Astrocyte (in vitro differentiated cells and primary cell): ENCODE results near the gene RAB11FIP4. TPM values are rescaled to one million over a fixed set of nuclear protein-coding genes. Genes with fewer than 3 reads are reported as not detected.

Experiments
- DNase-seq: peaks from one replicate; pipeline ENCODE4 v3.0.0-alpha.2; 2010; ENCODE audit warnings: low read depth
- FAIRE-seq: peaks from 2 replicates; lab custom pipeline; 2011; peaks lifted over from hg19 to GRCh38; lab: Jason Lieb, UNC
- H2AFZ ChIP-seq: 2 replicates; pipeline ENCODE4 v1.6.0; 2012; ENCODE audit warnings: low read depth, low read length, inconsistent platforms
- H3K27ac ChIP-seq: 2 replicates; pipeline ENCODE4 v1.5.1; 2011; ENCODE audit warnings: low read depth, low read length, inconsistent platforms
- H3K27me3 ChIP-seq: 2 replicates; pipeline ENCODE4 v1.6.0; 2011; ENCODE audit warnings: low read length, inconsistent platforms; ENCODE audit not compliant: insufficient read depth
- H3K36me3 ChIP-seq: 2 replicates; pipeline ENCODE4 v1.5.1; 2011; ENCODE audit warnings: low read length, inconsistent platforms; ENCODE audit not compliant: insufficient read depth
- H3K4me1 ChIP-seq: 2 replicates; pipeline ENCODE4 v1.5.1; 2011; ENCODE audit warnings: low read length, inconsistent platforms; ENCODE audit not compliant: insufficient read depth
- H3K4me2 ChIP-seq: 2 replicates; pipeline ENCODE4 v1.6.0; 2012; ENCODE audit warnings: low read length, inconsistent platforms
- H3K4me3 ChIP-seq: 2 replicates; pipeline ENCODE4 v1.5.1; 2011; ENCODE audit warnings: low read depth, mild to moderate bottlenecking, low read length, inconsistent platforms; ENCODE audit not compliant: insufficient read depth
- H3K79me2 ChIP-seq: 2 replicates; pipeline ENCODE4 v1.6.0; 2012; ENCODE audit warnings: mild to moderate bottlenecking, low read length, inconsistent platforms; ENCODE audit not compliant: insufficient read depth
- H3K9ac ChIP-seq: 2 replicates; pipeline ENCODE4 v1.6.0; 2012; ENCODE audit warnings: mild to moderate bottlenecking, low read length, inconsistent platforms
- H3K9me3 ChIP-seq: 2 replicates; pipeline ENCODE4 v1.5.1; 2012; ENCODE audit warnings: low read depth, mild to moderate bottlenecking, low read length, inconsistent platforms; ENCODE audit not compliant: insufficient read depth
- H4K20me1 ChIP-seq: 2 replicates; pipeline ENCODE4 v1.6.0; 2012; ENCODE audit warnings: low read length, inconsistent platforms; ENCODE audit not compliant: insufficient read depth
- H3K27ac Mint-ChIP-seq: one replicate; pipeline ENCODE4 v1.8.0; 2021; ENCODE audit warnings: mild to moderate bottlenecking, mixed read lengths; ENCODE audit not compliant: unreplicated experiment
- H3K27me3 Mint-ChIP-seq: one replicate; pipeline ENCODE4 v1.8.0; 2021; ENCODE audit warnings: low read depth, mixed read lengths; ENCODE audit not compliant: unreplicated experiment
- H3K36me3 Mint-ChIP-seq: one replicate; pipeline ENCODE4 v1.8.0; 2021; ENCODE audit warnings: low read depth, mixed read lengths; ENCODE audit not compliant: unreplicated experiment
- H3K4me1 Mint-ChIP-seq: one replicate; pipeline ENCODE4 v1.8.0; 2021; ENCODE audit warnings: low read depth, mixed read lengths; ENCODE audit not compliant: unreplicated experiment
- H3K4me3 Mint-ChIP-seq: one replicate; pipeline ENCODE4 v1.8.0; 2021; ENCODE audit warnings: mild to moderate bottlenecking, moderate library complexity, mixed read lengths; ENCODE audit not compliant: unreplicated experiment
- H3K9me3 Mint-ChIP-seq: one replicate; pipeline ENCODE4 v1.8.0; 2021; ENCODE audit warnings: mild to moderate bottlenecking, mixed read lengths; ENCODE audit not compliant: unreplicated experiment
- CTCF ChIP-seq: IDR thresholded peaks from 2 replicates; pipeline ENCODE4 v1.5.1; 2011; ENCODE audit warnings: low read depth, mild to moderate bottlenecking, inconsistent platforms, low read length, moderate library complexity; ENCODE audit not compliant: insufficient read depth
- EZH2 ChIP-seq: IDR thresholded peaks from 2 replicates; pipeline ENCODE4 v1.6.1; 2012; ENCODE audit warnings: mild to moderate bottlenecking, low read length, inconsistent platforms; ENCODE audit not compliant: insufficient read depth
- total RNA-seq: library from RNA; stranded (reverse); gene quantifications from 2 replicates; pipeline ENCODE4 v1.2.1, GENCODE V29; 2021

The RAB11FIP4 gene
- total RNA-seq, 1 donor from 2014 or later, result 4.4 TPM

- Mint-ChIP-seq H3K36me3 (peaks cover 1% of the 10 kb centered on the region), H3K4me3 (no peak overlapping the region), H3K4me1 (no peaks in the 10 kb centered on the region), H3K9me3 (no peaks in the 10 kb centered on the region), H3K27ac (no peak overlapping the region), H3K27me3 (peaks cover 57% of the 10 kb centered on the region)
- H3K9me3 ChIP-seq, result no peaks in the 10 kb centered on the region
- no peak overlapping the region for H3K4me3 ChIP-seq
- H2AFZ ChIP-seq, result no peak overlapping the region
- peaks cover 8% of the 10 kb centered on the region for H3K27me3 ChIP-seq
- H3K36me3 ChIP-seq, result no peaks in the 10 kb centered on the region
- H3K9ac ChIP-seq, result no peak overlapping the region
- no peak overlapping the region for H3K27ac ChIP-seq
- DNase-seq (no peak), FAIRE-seq (no peak)
- TF ChIP-seq EZH2, result no peak
- no peak for TF ChIP-seq CTCF
- H3K4me1 ChIP-seq, result no peaks in the 10 kb centered on the region
- no peak overlapping the region for H3K4me2 ChIP-seq
- H3K79me2 ChIP-seq, result no peaks in the 10 kb centered on the region
- H4K20me1 ChIP-seq, result no peaks in the 10 kb centered on the region
Measured at GRCh38 chr17:31472137-31472536, 80.7 kb downstream of the RAB11FIP4 start.

GRCh38 chr17:31475378-31476162 is 84.1 kb downstream of the RAB11FIP4 start:
- DNase-seq (no peak), FAIRE-seq (no peak)
- Mint-ChIP-seq H3K36me3 (peaks cover 1% of the 10 kb centered on the region), H3K4me1 (no peaks in the 10 kb centered on the region), H3K27me3 (peaks cover 59% of the 10 kb centered on the region), H3K9me3 (no peaks in the 10 kb centered on the region), H3K4me3 (no peak overlapping the region), H3K27ac (no peak overlapping the region)
- Histone ChIP-seq H2AFZ (no peak overlapping the region), H3K9me3 (no peaks in the 10 kb centered on the region), H3K27ac (no peak overlapping the region), H3K36me3 (no peaks in the 10 kb centered on the region), H3K4me1 (no peaks in the 10 kb centered on the region), H4K20me1 (no peaks in the 10 kb centered on the region), H3K4me3 (no peak overlapping the region), H3K4me2 (no peak overlapping the region), H3K9ac (no peak overlapping the region), H3K79me2 (no peaks in the 10 kb centered on the region), H3K27me3 (peaks cover 8% of the 10 kb centered on the region)
- no peak for TF ChIP-seq EZH2
- TF ChIP-seq CTCF, result no peak
